GM21619 (cell line): ENCODE measurements around the gene MICAL2.

ENCODE experiments used
- ATAC-seq: cut with Tn5 transposase; IDR thresholded peaks from one replicate; pipeline ENCODE4 v1.9.1; 2021; ENCODE audit not compliant: unreplicated experiment

MICAL2 gene

GRCh38 chr11:12239804-12240371, 129.5 kb downstream of the MICAL2 start:
- no peak for ATAC-seq

GRCh38 chr11:12240677-12241076, 130.3 kb downstream of the MICAL2 start:
- ATAC-seq, result no peak

GRCh38 chr11:12241401-12241800, 131.0 kb downstream of the MICAL2 start:
- ATAC-seq, result no peak

- ATAC-seq, result no peak
These were observed 131.7 kb downstream of the MICAL2 start for GRCh38 chr11:12241971-12242672.

GRCh38 chr11:12242966-12243365, 132.6 kb downstream of the MICAL2 start:
- ATAC-seq, result no peak

- no peak for ATAC-seq
These were observed 133.1 kb downstream of the MICAL2 start for GRCh38 chr11:12243486-12243885.

GRCh38 chr11:12243911-12244550, 133.6 kb downstream of the MICAL2 start:
- no peak for ATAC-seq

- ATAC-seq, result no peak
These were observed 134.7 kb downstream of the MICAL2 start for GRCh38 chr11:12245091-12245490.

GRCh38 chr11:12245549-12246016, 135.2 kb downstream of the MICAL2 start:
- no peak for ATAC-seq

GRCh38 chr11:12246147-12246546, 135.8 kb downstream of the MICAL2 start:
- ATAC-seq, result no peak

GRCh38 chr11:12246989-12247388, 136.6 kb downstream of the MICAL2 start:
- no peak for ATAC-seq

GRCh38 chr11:12247543-12248254, 137.3 kb downstream of the MICAL2 start:
- ATAC-seq, result no peak

GRCh38 chr11:12248330-12248729, 137.9 kb downstream of the MICAL2 start:
- ATAC-seq, result no peak

GRCh38 chr11:12249590-12250260, 139.3 kb downstream of the MICAL2 start:
- ATAC-seq, result no peak

- no peak for ATAC-seq
These were observed 141.5 kb downstream of the MICAL2 start for GRCh38 chr11:12251666-12252560.

GRCh38 chr11:12253843-12254281, 143.5 kb downstream of the MICAL2 start:
- no peak for ATAC-seq

- ATAC-seq, result no peak
These were observed 148.1 kb downstream of the MICAL2 start for GRCh38 chr11:12258451-12258850.

- no peak for ATAC-seq
These were observed 149.6 kb downstream of the MICAL2 start for GRCh38 chr11:12259956-12260355.

GRCh38 chr11:12260731-12261521, 150.5 kb downstream of the MICAL2 start:
- ATAC-seq, result no peak
